Activated CD8-positive, alpha-beta memory T cell treated with anti-CD3 and anti-CD28 coated beads, Interleukin-2, amount 50 U/mL, for 24 hours (primary cell): Measurements from ENCODE around the gene GPR162.
"Not testable (repeated sequence)": the region's sequence is repeated elsewhere in the genome, so short reads cannot be mapped to it uniquely, and the experiment has no call there.

ENCODE experiments used
- DNase-seq: peaks from one replicate; pipeline ENCODE4 v3.0.0-alpha.2; 2020; ENCODE audit errors: extremely low read depth

The GPR162 gene

GRCh38 chr12:6873094-6874014 is 51.7 kb downstream of the GPR162 start, which contains the start of gene SPSB2:
Gene SPSB2 (minus strand): TSS chr12:6873303. CDS start chr12:6872901, 402 bp downstream.
- peak; percentile 97 for DNase-seq

- not testable (repeated sequence) for DNase-seq
Measured at GRCh38 chr12:6874015-6874368, 52.4 kb downstream of the GPR162 start.
